ENCODE results near the gene MINK1. TPM values are rescaled to one million over a fixed set of nuclear protein-coding genes. Genes with fewer than 3 reads are reported as not detected.
A peak's percentile ranks its signal among the peaks of the same experiment; 100 is the strongest.

The MINK1 gene
- polyA plus RNA-seq, 2 of the 4 experiments (the other 2 are of a cell fraction) = 41.3 to 66.9 TPM

GRCh38 chr17:4845118-4845517 lies 12.0 kb downstream of the MINK1 start:
- CTCF ChIA-PET = interaction anchor here (1.0 to 1.5 kb wide), 5 partner anchors 12 to 55 kb away, joined by 3 to 5 read pairs (median 3); no protein-coding TSS in a partner anchor
- WGBS (ENCODE audit: missing lambda C conversion rate) = 80% methylated on average over 5 of the region's 5 CpGs
- H3K27ac ChIP-seq = no peak overlapping the region
- FAIRE-seq (no peak), ATAC-seq (no peak), DNase-seq (ENCODE audit: low read depth in 1 of 2, low spot score in 1 of 2) (no peak)
- H3K4me3 ChIP-seq = no peak overlapping the region
- POLR2A ChIA-PET = no interaction called here
- H3K4me1 ChIP-seq = peaks cover 37% of the 10 kb centered on the region
- H3K4me2 ChIP-seq = no peak overlapping the region
- TF ChIP-seq FOSL2 (IDR thresholded peaks at IDR 0.05) (no peak), FOSL2 (CRISPR knock-in tag; IDR thresholded peaks at IDR 0.05) (no peak), ESRRA (IDR thresholded peaks at IDR 0.05; ENCODE audit: borderline replicate concordance, low read length) (no peak), EP300 (IDR thresholded peaks at IDR 0.05) (no peak), RAD21 (conservative IDR thresholded peaks at IDR 0.05 in 1 of 2, IDR thresholded peaks at IDR 0.05 in 1 of 2) (no peak), CTCF (IDR thresholded peaks at IDR 0.05) (no peak)
- no peaks in the 10 kb centered on the region for H3K9me3 ChIP-seq

- DNase-seq (ENCODE audit: low read depth in 1 of 2, low spot score in 1 of 2) (no peak), ATAC-seq (no peak)
Observed at GRCh38 chr17:4846635-4847390, 13.7 kb downstream of the MINK1 start.

GRCh38 chr17:4849011-4849536 lies 15.9 kb downstream of the MINK1 start:
- POLR2A ChIA-PET = interaction anchor here (1.0 kb wide), 2 partner anchors 53 to 59 kb away, joined by 3 to 6 read pairs; no protein-coding TSS in a partner anchor
- DNase-seq (ENCODE audit: low read depth in 1 of 2, low spot score in 1 of 2) (peak; percentile 80 to 83), ATAC-seq (peak; percentile 49 to 79; a peak in 5 of 6 replicates), FAIRE-seq (peak; percentile 98)
- 13% methylated on average over 5 of the region's 5 CpGs for WGBS (ENCODE audit: missing lambda C conversion rate)
- Histone ChIP-seq H3K4me3 (no peak overlapping the region), H3K9me3 (no peaks in the 10 kb centered on the region), H3K4me2 (peak overlapping the region; percentile 68), H3K27ac (peak overlapping the region; percentile 43 to 78), H3K4me1 (peaks cover 65% of the 10 kb centered on the region)
- CTCF ChIA-PET = interaction anchor here (0.7 to 4.4 kb wide), 8 partner anchors 9 to 59 kb away, joined by 3 to 18 read pairs (median 8); no protein-coding TSS in a partner anchor
- TF ChIP-seq FOSB (CRISPR knock-in tag; IDR thresholded peaks at IDR 0.05) (no peak), HES2 (IDR thresholded peaks at IDR 0.05) (no peak), TFCP2L1 (CRISPR knock-in tag; IDR thresholded peaks at IDR 0.05) (no peak), RAD21 (conservative IDR thresholded peaks at IDR 0.05 in 1 of 2, IDR thresholded peaks at IDR 0.05 in 1 of 2) (no peak), ELK1 (IDR thresholded peaks at IDR 0.05; ENCODE audit: low read depth, low read length) (no peak), USF2 (IDR thresholded peaks at IDR 0.05) (no peak), HEYL (CRISPR knock-in tag; IDR thresholded peaks at IDR 0.05) (no peak), EP300 (IDR thresholded peaks at IDR 0.05) (peak in 1 of 2 experiments; percentile 4; a peak in 1 of 5 replicates), EHF (CRISPR knock-in tag; IDR thresholded peaks at IDR 0.05) (no peak), MAFK (IDR thresholded peaks at IDR 0.05; ENCODE audit: partially characterized antibody) (peak; percentile 77), CHD4 (IDR thresholded peaks at IDR 0.05; ENCODE audit: borderline replicate concordance) (no peak), CEBPB (IDR thresholded peaks at IDR 0.05) (no peak)

More at GRCh38 chr17:4846635-4847390, 13.7 kb downstream of the MINK1 start:
- 83% methylated on average over 13 of the region's 13 CpGs for WGBS (ENCODE audit: missing lambda C conversion rate)
- no peaks in the 10 kb centered on the region for H3K9me3 ChIP-seq
- H3K4me1 ChIP-seq = peaks cover 48% of the 10 kb centered on the region
- FAIRE-seq = peak; percentile 23
- CTCF ChIA-PET = interaction anchor here (1.0 to 2.0 kb wide), 5 partner anchors 9 to 115 kb away, joined by 3 to 9 read pairs (median 3); no protein-coding TSS in a partner anchor
- TF ChIP-seq HOXB13 (CRISPR knock-in tag; IDR thresholded peaks at IDR 0.05; ENCODE audit: low read depth) = no peak
- TF ChIP-seq BHLHE40 (IDR thresholded peaks at IDR 0.05; ENCODE audit: low read depth, low read length) = no peak
- no peak for TF ChIP-seq KDM5A (IDR thresholded peaks at IDR 0.05)
- TF ChIP-seq ZSCAN20 (CRISPR knock-in tag; IDR thresholded peaks at IDR 0.05) = no peak
- TF ChIP-seq ATOH8 (CRISPR knock-in tag; IDR thresholded peaks at IDR 0.05; ENCODE audit: low read depth) = no peak
- no peak for TF ChIP-seq CTCF (IDR thresholded peaks at IDR 0.05)
- TF ChIP-seq ZFP36 (IDR thresholded peaks at IDR 0.05; ENCODE audit: borderline replicate concordance, partially characterized antibody) = no peak
- POLR2A ChIA-PET = no interaction called here
- H3K4me2 ChIP-seq = no peak overlapping the region
- no peak overlapping the region for H3K4me3 ChIP-seq
- H3K27ac ChIP-seq = no peak overlapping the region

Measured in A549 (cell line).